H9 (cell line): ENCODE results near the gene GGA1. TPM values are rescaled to one million over a fixed set of nuclear protein-coding genes. Genes with fewer than 3 reads are reported as not detected.

Experiments
- DNase-seq: peaks from one replicate; pipeline ENCODE4 v3.0.0-alpha.2; 2017
- H2AFZ ChIP-seq: one replicate; pipeline ENCODE4 v1.6.1; 2013; ENCODE audit warnings: mild to moderate bottlenecking, low read length, control low read depth, moderate library complexity
- H2AK5ac ChIP-seq: 2 replicates; pipeline ENCODE4 v1.6.1; 2013; ENCODE audit warnings: low read length, control low read depth, mixed read lengths; ENCODE audit not compliant: insufficient read length
- H2BK120ac ChIP-seq: one replicate; pipeline ENCODE4 v1.6.1; 2013; ENCODE audit warnings: low read depth, mild to moderate bottlenecking, low read length, control low read depth, inconsistent platforms; ENCODE audit not compliant: poor library complexity, severe bottlenecking
- H2BK12ac ChIP-seq: 2 replicates; pipeline ENCODE4 v1.6.1; 2013; ENCODE audit warnings: low read length, control low read depth, mixed read lengths, low read depth; ENCODE audit not compliant: insufficient read length
- H2BK15ac ChIP-seq: 2 replicates; pipeline ENCODE4 v1.6.1; 2013; ENCODE audit warnings: low read depth, low read length, control low read depth
- H2BK20ac ChIP-seq: one replicate; pipeline ENCODE4 v1.6.1; 2013; ENCODE audit warnings: low read depth, mild to moderate bottlenecking, low read length, control low read depth, inconsistent platforms; ENCODE audit not compliant: poor library complexity, severe bottlenecking
- H2BK5ac ChIP-seq: 2 replicates; pipeline ENCODE4 v1.6.1; 2013; ENCODE audit warnings: low read length, control low read depth, mixed read lengths; ENCODE audit not compliant: insufficient read length
- H3K14ac ChIP-seq: 2 replicates; pipeline ENCODE4 v1.6.1; 2013; ENCODE audit warnings: low read length, control low read depth; ENCODE audit not compliant: insufficient read depth
- H3K18ac ChIP-seq: 2 replicates; pipeline ENCODE4 v1.6.1; 2013; ENCODE audit warnings: low read depth, mild to moderate bottlenecking, mixed read lengths, low read length, control low read depth; ENCODE audit not compliant: insufficient read length
- H3K23ac ChIP-seq: 2 replicates; pipeline ENCODE4 v1.6.1; 2013; ENCODE audit warnings: low read length, control low read depth, mixed read lengths, low read depth; ENCODE audit not compliant: insufficient read length
- H3K23me2 ChIP-seq: 2 replicates; pipeline ENCODE4 v1.6.1; 2013; ENCODE audit warnings: low read depth, mild to moderate bottlenecking, mixed read lengths, low read length, control low read depth; ENCODE audit not compliant: insufficient read length, poor library complexity, severe bottlenecking
- H3K27ac ChIP-seq: 2 replicates; pipeline ENCODE4 v1.5.1; 2013; ENCODE audit warnings: low read length, control low read depth, mixed read lengths, low read depth; ENCODE audit not compliant: insufficient read length
- H3K27me3 ChIP-seq: 2 replicates; pipeline ENCODE4 v1.6.1; 2013; ENCODE audit warnings: low read length, control low read depth, inconsistent platforms; ENCODE audit not compliant: insufficient read depth
- H3K4ac ChIP-seq: 2 replicates; pipeline ENCODE4 v1.6.1; 2013; ENCODE audit warnings: low read depth, mild to moderate bottlenecking, control low read depth, inconsistent platforms, low read length, moderate library complexity
- H3K4me1 ChIP-seq: 2 replicates; pipeline ENCODE4 v1.6.1; 2013; ENCODE audit warnings: low read length, control low read depth, inconsistent platforms; ENCODE audit not compliant: insufficient read depth
- H3K4me2 ChIP-seq: 2 replicates; pipeline ENCODE4 v1.6.1; 2013; ENCODE audit warnings: low read length, control low read depth, mixed read lengths; ENCODE audit not compliant: insufficient read length, insufficient read depth
- H3K56ac ChIP-seq: 2 replicates; pipeline ENCODE4 v1.6.1; 2013; ENCODE audit warnings: low read depth, mild to moderate bottlenecking, mixed read lengths, low read length, control low read depth; ENCODE audit not compliant: insufficient read length
- H3K79me1 ChIP-seq: 2 replicates; pipeline ENCODE4 v1.6.1; 2013; ENCODE audit warnings: low read depth, mild to moderate bottlenecking, moderate library complexity, low read length, control low read depth, inconsistent platforms; ENCODE audit not compliant: insufficient read depth, poor library complexity, severe bottlenecking
- H3K79me2 ChIP-seq: 2 replicates; pipeline ENCODE4 v1.6.1; 2013; ENCODE audit warnings: low read length, control low read depth, inconsistent platforms; ENCODE audit not compliant: insufficient read depth
- H3K9ac ChIP-seq: 2 replicates; pipeline ENCODE4 v1.6.1; 2013; ENCODE audit warnings: low read length, control low read depth, mixed read lengths; ENCODE audit not compliant: insufficient read length; ENCODE audit errors: extremely low read depth
- H3K9me3 ChIP-seq: one replicate; pipeline ENCODE4 v1.6.1; 2013; ENCODE audit warnings: low read depth, low read length, inconsistent platforms; ENCODE audit not compliant: control insufficient read depth
- H3T11ph ChIP-seq: one replicate; pipeline ENCODE4 v1.6.1; 2013; ENCODE audit warnings: mild to moderate bottlenecking, low read length, control low read depth, inconsistent platforms
- H4K20me1 ChIP-seq: one replicate; pipeline ENCODE4 v1.6.1; 2013; ENCODE audit not compliant: control insufficient read depth, insufficient read length, insufficient read depth
- H4K5ac ChIP-seq: 2 replicates; pipeline ENCODE4 v1.6.1; 2013; ENCODE audit warnings: low read depth, mild to moderate bottlenecking, mixed read lengths, low read length, control low read depth; ENCODE audit not compliant: insufficient read length
- H4K8ac ChIP-seq: replicated peaks from 2 replicates; pipeline ENCODE4 v1.6.1; 2013; ENCODE audit warnings: low read length, control low read depth, mixed read lengths, low read depth; ENCODE audit not compliant: insufficient read length
- H4K91ac ChIP-seq: 2 replicates; pipeline ENCODE4 v1.6.1; 2013; ENCODE audit warnings: low read depth, mild to moderate bottlenecking, moderate library complexity, mixed read lengths, low read length, control low read depth; ENCODE audit not compliant: insufficient read length
- H3K27ac Mint-ChIP-seq, 3 experiments: 2 replicates in 2 of 3; 3 replicates in 1 of 3; pipeline ENCODE4 v1.8.0; 2020 to 2021; ENCODE audit warnings: mixed read lengths in 3 of 3, mild to moderate bottlenecking in 1 of 3, moderate library complexity in 1 of 3
- H3K27me3 Mint-ChIP-seq: 2 replicates; pipeline ENCODE4 v1.8.0; 2021; ENCODE audit warnings: low read depth, mild to moderate bottlenecking, moderate library complexity, mixed read lengths
- H3K36me3 Mint-ChIP-seq, 3 experiments: 2 replicates in 2 of 3; 3 replicates in 1 of 3; pipeline ENCODE4 v1.8.0; 2020 to 2021; ENCODE audit warnings: low read depth in 3 of 3, mixed read lengths in 3 of 3; ENCODE audit not compliant: insufficient read depth in 1 of 3
- H3K4me1 Mint-ChIP-seq, 2 experiments: 2 replicates each; pipeline ENCODE4 v1.8.0; 2020; ENCODE audit warnings: mixed read lengths in 2 of 2
- H3K4me3 Mint-ChIP-seq, 2 experiments: 2 replicates in 1 of 2; 3 replicates in 1 of 2; pipeline ENCODE4 v1.8.0; 2020 to 2021; ENCODE audit warnings: mild to moderate bottlenecking in 2 of 2, mixed read lengths in 2 of 2, moderate library complexity in 1 of 2
- H3K9me3 Mint-ChIP-seq, 2 experiments: 2 replicates in 1 of 2; 3 replicates in 1 of 2; pipeline ENCODE4 v1.8.0; 2020; ENCODE audit warnings: mild to moderate bottlenecking in 2 of 2, mixed read lengths in 2 of 2, moderate library complexity in 1 of 2
- WGBS: extraction: QIAGEN DNeasy Blood & Tissue Kit; methylation state at CpG from one replicate; pipeline ENCODE4 v1.1.7; 2013; ENCODE audit warnings: missing lambda C conversion rate, low lambda C conversion rate, mixed read lengths; ENCODE audit not compliant: insufficient read length; ENCODE audit errors: extremely low coverage; 5-methylcytosine and 5-hydroxymethylcytosine counted together
- total RNA-seq: library from RNA; stranded (reverse); gene quantifications from 2 replicates; pipeline ENCODE4 v1.2.1, GENCODE V29; 2021
- TF ChIP-seq, protein P1 (sequence below): fragments of 200-600 bp; sonication (generic); conservative IDR thresholded peaks from 3 replicates; pipeline ENCODE4 v1.8.0; 2021; ENCODE audit warnings: antibody characterized with exemption, mild to moderate bottlenecking

The GGA1 gene
- total RNA-seq, 1 experiment from 2014 or later: 61.7 TPM

DNA sequence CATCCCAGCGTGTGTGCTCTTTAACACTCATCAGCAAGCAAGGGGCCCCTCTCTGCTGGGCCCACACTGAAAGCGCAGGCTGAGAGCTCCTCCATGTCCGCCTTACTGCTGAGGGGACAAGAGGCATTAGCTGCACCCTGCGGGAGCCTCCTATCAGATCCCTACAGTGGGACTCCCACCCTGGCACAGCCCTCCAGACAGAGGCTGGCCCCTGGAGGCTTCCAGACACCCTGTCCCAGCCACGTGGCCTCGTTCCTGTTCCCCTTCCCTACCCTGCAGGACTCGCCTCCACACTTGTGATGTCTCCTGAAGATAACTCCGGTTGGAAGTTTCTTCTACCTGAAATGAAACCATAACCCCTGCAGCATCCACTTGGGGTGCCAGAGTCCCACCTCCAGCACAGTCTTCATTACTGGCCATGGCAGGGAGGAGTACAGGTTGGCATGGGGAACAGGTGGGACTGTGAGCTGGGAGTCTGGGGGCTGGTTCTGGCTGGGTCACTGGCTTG, 25.8 kb downstream of the GGA1 start:
- Histone ChIP-seq H3K18ac (no peak overlapping the region), H3K23me2 (peaks cover 5% of the 10 kb centered on the region), H2BK15ac (no peak overlapping the region; the same call in 1 of the 2 replicates), H3K79me1 (no peaks in the 10 kb centered on the region), H3K27me3 (no peaks in the 10 kb centered on the region), H4K91ac (no peak overlapping the region), H2BK5ac (no peak overlapping the region), H3K4me1 (peaks cover 5% of the 10 kb centered on the region; the same call in 1 of the 2 replicates), H3K14ac (no peak overlapping the region), H4K5ac (no peak overlapping the region), H3T11ph (no peak overlapping the region), H2BK120ac (no peak overlapping the region), H2AFZ (no peak overlapping the region), H4K20me1 (no peaks in the 10 kb centered on the region), H3K4ac (no peak overlapping the region), H3K79me2 (no peaks in the 10 kb centered on the region), H3K9me3 (no peaks in the 10 kb centered on the region), H2BK12ac (no peak overlapping the region), H2BK20ac (no peak overlapping the region), H3K4me2 (no peak overlapping the region), H3K27ac (no peak overlapping the region), H3K9ac (no peak overlapping the region), H2AK5ac (no peak overlapping the region), H4K8ac (no peak overlapping the region), H3K23ac (no peak overlapping the region), H3K56ac (no peak overlapping the region)
- Mint-ChIP-seq H3K9me3 (no peaks in the 10 kb centered on the region), H3K27me3 (no peaks in the 10 kb centered on the region; the same call in 1 of the 2 replicates), H3K27ac (peak overlapping the region in 2 of 3 experiments; percentile 42 to 92; a peak in 5 of 7 replicates), H3K4me1 (peaks cover 31 to 37% of the 10 kb centered on the region in 2 experiments), H3K36me3 (peaks cover 0 to 12% (median 8%) of the 10 kb centered on the region in 3 experiments; a peak in 5 of 7 replicates), H3K4me3 (no peak overlapping the region)
- no peak for DNase-seq
- TF ChIP-seq, protein P1, sequence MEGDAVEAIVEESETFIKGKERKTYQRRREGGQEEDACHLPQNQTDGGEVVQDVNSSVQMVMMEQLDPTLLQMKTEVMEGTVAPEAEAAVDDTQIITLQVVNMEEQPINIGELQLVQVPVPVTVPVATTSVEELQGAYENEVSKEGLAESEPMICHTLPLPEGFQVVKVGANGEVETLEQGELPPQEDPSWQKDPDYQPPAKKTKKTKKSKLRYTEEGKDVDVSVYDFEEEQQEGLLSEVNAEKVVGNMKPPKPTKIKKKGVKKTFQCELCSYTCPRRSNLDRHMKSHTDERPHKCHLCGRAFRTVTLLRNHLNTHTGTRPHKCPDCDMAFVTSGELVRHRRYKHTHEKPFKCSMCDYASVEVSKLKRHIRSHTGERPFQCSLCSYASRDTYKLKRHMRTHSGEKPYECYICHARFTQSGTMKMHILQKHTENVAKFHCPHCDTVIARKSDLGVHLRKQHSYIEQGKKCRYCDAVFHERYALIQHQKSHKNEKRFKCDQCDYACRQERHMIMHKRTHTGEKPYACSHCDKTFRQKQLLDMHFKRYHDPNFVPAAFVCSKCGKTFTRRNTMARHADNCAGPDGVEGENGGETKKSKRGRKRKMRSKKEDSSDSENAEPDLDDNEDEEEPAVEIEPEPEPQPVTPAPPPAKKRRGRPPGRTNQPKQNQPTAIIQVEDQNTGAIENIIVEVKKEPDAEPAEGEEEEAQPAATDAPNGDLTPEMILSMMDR: no peak; the same call in 2 of the 3 replicates
- no CpG with 5 or more reads among the region's 8 CpGs for WGBS
